SK-N-MC (cell line): ENCODE results near the gene MMP15.

ENCODE experiments used
- EZH2 ChIP-seq: fragments of 200-600 bp; sonication (generic); IDR thresholded peaks from one replicate; pipeline ENCODE4 v1.6.1; 2017; ENCODE audit warnings: antibody characterized with exemption
- POLR2AphosphoS5 ChIP-seq: IDR thresholded peaks from 2 replicates; pipeline ENCODE4 v1.6.1; 2012; ENCODE audit warnings: mild to moderate bottlenecking, low read depth, low read length, borderline replicate concordance

DNA sequence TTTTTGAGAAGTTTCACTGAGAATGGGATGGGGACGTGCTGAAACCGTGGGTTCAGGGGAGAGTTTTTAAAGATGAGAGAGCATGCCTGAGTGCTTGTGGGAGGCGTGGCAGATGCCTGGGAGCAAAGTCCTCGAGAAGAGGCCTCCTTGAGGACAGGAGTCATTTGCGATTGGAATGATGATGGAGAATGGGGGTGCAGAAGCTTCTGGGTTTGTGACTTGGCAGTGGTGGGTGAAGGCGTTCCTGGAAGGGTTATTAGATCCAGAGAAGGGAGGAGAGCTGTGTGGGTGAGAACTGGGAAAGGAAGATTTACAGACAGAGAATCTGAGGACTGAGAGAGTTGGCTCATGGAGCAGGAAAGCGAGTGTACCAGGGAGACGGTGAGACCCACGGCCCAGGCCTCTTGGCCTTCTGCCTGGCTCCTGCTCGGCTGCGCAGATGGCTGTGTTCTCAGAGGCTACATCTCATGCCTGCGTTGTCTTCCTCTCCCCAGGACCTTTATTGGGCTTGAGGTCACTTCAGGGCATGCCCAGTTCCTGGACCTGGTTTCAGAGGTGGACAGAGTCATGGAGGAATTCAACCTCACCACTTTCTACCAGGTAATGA, 8.6 kb upstream of the MMP15 start:
- no peak for TF ChIP-seq EZH2
- no peak for TF ChIP-seq POLR2AphosphoS5
